Gastroesophageal sphincter (tissue), 3 donors: Measurements from ENCODE around the gene ARHGAP9.
"Not testable (repeated sequence)": the region's sequence is repeated elsewhere in the genome, so short reads cannot be mapped to it uniquely, and the experiment has no call there.

Experiments used
- POLR2A ChIP-seq, 2 donors: fragments of 450-650 bp; IDR thresholded peaks; one replicate each; pipeline ENCODE4 v1.6.1; 2017; ENCODE audit warnings: antibody characterized with exemption in 2 of 2, mild to moderate bottlenecking in 2 of 2, moderate library complexity in 1 of 2
- POLR2AphosphoS5 ChIP-seq: sonication (generic); formaldehyde crosslinking; IDR thresholded peaks from one replicate; pipeline ENCODE4 v1.6.1; 2017; ENCODE audit warnings: antibody characterized with exemption
- TF ChIP-seq, protein P1 (sequence below), 4 experiments: fragments of 200-600 bp in 2 of 4; fragments of 450-650 bp in 2 of 4; sonication (generic) in 1 of 4; IDR thresholded peaks; one replicate each; pipeline ENCODE4 v1.5.1; 2017 to 2019; ENCODE audit warnings: antibody characterized with exemption in 4 of 4, mild to moderate bottlenecking in 2 of 4, moderate library complexity in 2 of 4

DNA sequence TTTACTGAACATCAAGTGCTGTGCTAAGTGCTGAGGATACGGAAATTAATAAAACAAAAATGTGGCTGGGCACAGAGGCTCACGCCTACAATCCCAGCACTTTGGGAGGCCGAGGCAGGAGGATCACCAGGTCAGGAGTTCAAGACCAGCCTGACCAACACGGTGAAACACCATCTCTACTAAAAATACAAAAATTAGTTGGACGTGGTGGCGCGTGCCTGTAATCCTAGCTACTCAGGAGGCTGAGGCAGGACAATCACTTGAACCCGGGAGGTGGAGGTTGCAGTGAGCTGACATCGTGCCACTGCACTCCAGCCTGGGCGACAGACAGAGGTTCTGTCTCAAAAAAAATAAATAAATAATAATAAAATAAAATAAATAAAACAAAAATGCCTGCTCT is 52.7 kb downstream of the ARHGAP9 start:
- TF ChIP-seq, protein P1, sequence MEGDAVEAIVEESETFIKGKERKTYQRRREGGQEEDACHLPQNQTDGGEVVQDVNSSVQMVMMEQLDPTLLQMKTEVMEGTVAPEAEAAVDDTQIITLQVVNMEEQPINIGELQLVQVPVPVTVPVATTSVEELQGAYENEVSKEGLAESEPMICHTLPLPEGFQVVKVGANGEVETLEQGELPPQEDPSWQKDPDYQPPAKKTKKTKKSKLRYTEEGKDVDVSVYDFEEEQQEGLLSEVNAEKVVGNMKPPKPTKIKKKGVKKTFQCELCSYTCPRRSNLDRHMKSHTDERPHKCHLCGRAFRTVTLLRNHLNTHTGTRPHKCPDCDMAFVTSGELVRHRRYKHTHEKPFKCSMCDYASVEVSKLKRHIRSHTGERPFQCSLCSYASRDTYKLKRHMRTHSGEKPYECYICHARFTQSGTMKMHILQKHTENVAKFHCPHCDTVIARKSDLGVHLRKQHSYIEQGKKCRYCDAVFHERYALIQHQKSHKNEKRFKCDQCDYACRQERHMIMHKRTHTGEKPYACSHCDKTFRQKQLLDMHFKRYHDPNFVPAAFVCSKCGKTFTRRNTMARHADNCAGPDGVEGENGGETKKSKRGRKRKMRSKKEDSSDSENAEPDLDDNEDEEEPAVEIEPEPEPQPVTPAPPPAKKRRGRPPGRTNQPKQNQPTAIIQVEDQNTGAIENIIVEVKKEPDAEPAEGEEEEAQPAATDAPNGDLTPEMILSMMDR (IDR thresholded peaks at IDR 0.05): not testable (repeated sequence)
- TF ChIP-seq POLR2AphosphoS5; POLR2A (IDR thresholded peaks at IDR 0.05): not testable (repeated sequence)
